Nephron (organoid): ENCODE data around the gene ZNF138.
A peak's percentile ranks its signal among the peaks of the same experiment; 100 is the strongest.
"Not testable (repeated sequence)": the region's sequence is repeated elsewhere in the genome, so short reads cannot be mapped to it uniquely, and the experiment has no call there.

ENCODE experiments used
- H3K27ac Mint-ChIP-seq, 3 experiments: 2 replicates each; pipeline ENCODE4 v1.8.0; 2020; ENCODE audit warnings: mixed read lengths in 3 of 3, mild to moderate bottlenecking in 2 of 3, moderate library complexity in 1 of 3
- H3K27me3 Mint-ChIP-seq: 2 replicates; pipeline ENCODE4 v1.8.0; 2021; ENCODE audit warnings: low read depth, mild to moderate bottlenecking, moderate library complexity, mixed read lengths
- H3K36me3 Mint-ChIP-seq: 2 replicates; pipeline ENCODE4 v1.8.0; 2020; ENCODE audit warnings: low read depth, mixed read lengths
- H3K4me1 Mint-ChIP-seq: 2 replicates; pipeline ENCODE4 v1.8.0; 2020; ENCODE audit warnings: mixed read lengths
- H3K4me3 Mint-ChIP-seq, 3 experiments: 2 replicates each; pipeline ENCODE4 v1.8.0; 2020; ENCODE audit warnings: mild to moderate bottlenecking in 3 of 3, mixed read lengths in 3 of 3, moderate library complexity in 2 of 3
- H3K9me3 Mint-ChIP-seq: 2 replicates; pipeline ENCODE4 v1.8.0; 2020; ENCODE audit warnings: mixed read lengths
- TF ChIP-seq, protein P1 (sequence below), 3 experiments: fragments of 200-600 bp; sonication (generic); IDR thresholded peaks; one replicate each; pipeline ENCODE4 v1.5.0; 2021; ENCODE audit warnings: antibody characterized with exemption in 3 of 3; ENCODE audit not compliant: unreplicated experiment in 3 of 3

ZNF138 gene

DNA sequence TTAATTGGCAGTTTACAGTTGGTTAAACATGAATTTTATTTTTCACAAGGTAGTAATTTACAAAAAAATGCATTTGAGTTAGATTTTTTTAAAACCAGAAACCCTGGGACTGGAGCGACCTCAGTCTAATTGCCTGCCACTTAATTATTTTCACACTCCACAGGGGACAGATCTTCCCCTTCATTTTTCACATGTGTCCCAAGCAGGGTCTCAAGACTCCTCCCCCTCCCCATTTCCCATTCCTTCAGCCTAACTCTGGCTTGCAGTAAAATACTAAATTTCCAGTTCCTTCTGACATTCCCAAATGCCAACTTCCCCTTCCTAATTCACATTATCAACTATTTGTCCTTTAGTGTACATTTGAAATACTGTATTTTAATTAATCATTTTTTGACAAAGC, 948 bp downstream of the ZNF138 start:
- TF ChIP-seq, protein P1, sequence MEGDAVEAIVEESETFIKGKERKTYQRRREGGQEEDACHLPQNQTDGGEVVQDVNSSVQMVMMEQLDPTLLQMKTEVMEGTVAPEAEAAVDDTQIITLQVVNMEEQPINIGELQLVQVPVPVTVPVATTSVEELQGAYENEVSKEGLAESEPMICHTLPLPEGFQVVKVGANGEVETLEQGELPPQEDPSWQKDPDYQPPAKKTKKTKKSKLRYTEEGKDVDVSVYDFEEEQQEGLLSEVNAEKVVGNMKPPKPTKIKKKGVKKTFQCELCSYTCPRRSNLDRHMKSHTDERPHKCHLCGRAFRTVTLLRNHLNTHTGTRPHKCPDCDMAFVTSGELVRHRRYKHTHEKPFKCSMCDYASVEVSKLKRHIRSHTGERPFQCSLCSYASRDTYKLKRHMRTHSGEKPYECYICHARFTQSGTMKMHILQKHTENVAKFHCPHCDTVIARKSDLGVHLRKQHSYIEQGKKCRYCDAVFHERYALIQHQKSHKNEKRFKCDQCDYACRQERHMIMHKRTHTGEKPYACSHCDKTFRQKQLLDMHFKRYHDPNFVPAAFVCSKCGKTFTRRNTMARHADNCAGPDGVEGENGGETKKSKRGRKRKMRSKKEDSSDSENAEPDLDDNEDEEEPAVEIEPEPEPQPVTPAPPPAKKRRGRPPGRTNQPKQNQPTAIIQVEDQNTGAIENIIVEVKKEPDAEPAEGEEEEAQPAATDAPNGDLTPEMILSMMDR (IDR thresholded peaks at IDR 0.05; ENCODE audit: unreplicated experiment in 3 of 3), result no peak
- peak overlapping the region; percentile 99 to 100 (median 100) for H3K4me3 Mint-ChIP-seq
- H3K36me3 Mint-ChIP-seq, result peaks cover 45% of the 10 kb centered on the region
- peaks cover 4% of the 10 kb centered on the region for H3K9me3 Mint-ChIP-seq
- H3K4me1 Mint-ChIP-seq, result peaks cover 20% of the 10 kb centered on the region
- H3K27ac Mint-ChIP-seq, result peak overlapping the region; percentile 88 to 100 (median 99)
- H3K27me3 Mint-ChIP-seq, result no peaks in the 10 kb centered on the region

DNA sequence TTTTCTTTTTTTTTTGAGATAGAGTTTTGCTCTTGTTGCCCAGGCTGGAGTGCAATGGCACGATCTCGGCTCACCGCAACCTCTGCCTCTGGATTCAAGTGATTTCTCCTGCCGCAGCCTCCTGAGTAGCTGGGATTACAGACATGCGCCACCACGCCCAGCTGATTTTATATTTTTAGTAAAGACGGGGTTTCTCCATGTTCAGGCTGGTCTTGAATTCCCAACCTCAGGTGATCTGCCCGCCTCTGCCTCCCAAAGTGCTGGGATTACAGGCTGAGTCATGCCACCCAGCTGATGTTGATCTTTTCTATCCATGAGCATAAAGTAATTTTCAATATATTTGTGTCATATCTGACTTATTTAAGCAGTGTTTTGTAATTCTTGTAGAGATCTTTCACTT, 4.9 kb downstream of the ZNF138 start:
- Mint-ChIP-seq H3K36me3 (peaks cover 83% of the 10 kb centered on the region), H3K9me3 (peaks cover 24% of the 10 kb centered on the region), H3K4me1 (peaks cover 18% of the 10 kb centered on the region)
- H3K27me3 Mint-ChIP-seq, H3K27ac Mint-ChIP-seq, H3K4me3 Mint-ChIP-seq: not testable (repeated sequence)

DNA sequence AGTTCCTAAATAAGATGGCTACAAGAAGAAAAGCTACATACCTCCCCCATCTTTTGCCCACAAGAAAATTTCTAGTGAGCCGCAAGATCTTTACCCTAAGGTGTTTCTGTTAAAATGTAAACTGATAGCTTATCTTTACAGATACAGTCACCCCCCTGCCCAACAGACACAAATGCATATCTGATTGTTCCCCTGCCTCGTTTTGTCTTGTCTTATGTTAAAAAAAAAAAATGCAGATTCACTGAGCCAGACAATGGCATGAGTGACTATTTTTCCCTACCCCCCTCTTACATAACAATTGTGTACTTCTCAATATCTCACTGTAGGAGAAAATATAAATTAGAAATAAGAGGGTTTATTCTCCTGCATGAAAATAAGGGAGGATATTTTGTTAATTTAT, 8.5 kb downstream of the ZNF138 start:
- Mint-ChIP-seq H3K27me3 (no peaks in the 10 kb centered on the region), H3K4me1 (no peaks in the 10 kb centered on the region), H3K27ac (no peak overlapping the region), H3K36me3 (peaks cover 96% of the 10 kb centered on the region), H3K9me3 (peaks cover 46% of the 10 kb centered on the region), H3K4me3 (no peak overlapping the region)
- TF ChIP-seq, protein P1 (IDR thresholded peaks at IDR 0.05; ENCODE audit: unreplicated experiment in 3 of 3), result no peak

DNA sequence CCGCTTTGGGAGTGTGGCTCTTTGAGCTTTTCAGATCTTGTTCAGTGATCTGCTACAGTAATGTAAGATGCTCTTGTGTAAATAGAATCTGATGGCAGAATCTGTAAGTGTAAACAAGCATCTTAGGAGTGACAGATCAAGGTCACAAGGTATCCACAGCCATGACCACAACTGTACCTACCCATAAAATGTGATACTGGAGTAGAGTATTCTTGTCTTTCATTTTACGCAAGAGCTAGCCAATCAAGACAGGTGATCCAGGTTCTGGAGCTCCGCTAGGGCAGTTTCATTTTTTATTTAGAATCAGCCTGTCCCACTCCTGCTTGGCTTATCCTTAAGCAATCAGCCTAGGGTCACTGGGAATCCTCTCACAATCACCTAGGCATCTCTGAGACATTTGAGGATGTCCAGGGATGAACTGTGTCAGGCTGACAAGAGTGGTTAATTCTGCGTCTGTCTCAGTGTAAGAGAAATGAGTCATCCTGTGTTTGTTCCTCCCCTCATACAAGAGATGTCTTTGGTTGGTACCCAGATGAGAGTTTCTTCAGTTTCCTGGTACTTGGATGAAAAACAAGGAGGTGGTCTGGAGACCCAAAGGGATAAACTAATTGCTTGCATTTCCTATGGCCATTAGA, 13.6 kb downstream of the ZNF138 start:
- Mint-ChIP-seq H3K9me3 (peaks cover 38% of the 10 kb centered on the region), H3K27ac (no peak overlapping the region), H3K4me3 (no peak overlapping the region), H3K4me1 (no peaks in the 10 kb centered on the region), H3K27me3 (no peaks in the 10 kb centered on the region), H3K36me3 (peaks cover 77% of the 10 kb centered on the region)
- TF ChIP-seq, protein P1 (IDR thresholded peaks at IDR 0.05; ENCODE audit: unreplicated experiment in 3 of 3), result no peak

DNA sequence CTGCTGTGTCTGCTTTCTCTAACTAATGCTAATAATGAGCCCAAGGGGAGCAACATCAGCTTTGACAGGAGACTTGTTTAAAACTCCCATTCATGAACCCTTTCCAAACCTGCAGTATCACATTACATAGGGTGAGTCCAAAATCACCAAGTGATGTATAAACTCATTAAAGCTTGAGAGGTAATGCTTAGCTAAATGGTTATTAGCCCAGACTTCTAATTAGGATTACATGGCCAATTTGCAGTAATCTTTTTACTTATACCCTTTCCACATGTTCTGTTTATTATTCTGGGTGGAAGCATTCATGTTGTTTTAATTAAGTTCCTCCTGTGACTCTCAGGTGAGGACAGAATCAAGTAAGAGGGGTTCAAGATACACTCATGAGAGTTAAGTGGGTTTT, 17.5 kb downstream of the ZNF138 start:
- H3K4me1 Mint-ChIP-seq, result no peaks in the 10 kb centered on the region
- no peak overlapping the region for H3K27ac Mint-ChIP-seq
- H3K27me3 Mint-ChIP-seq, result no peaks in the 10 kb centered on the region
- TF ChIP-seq, protein P1 (IDR thresholded peaks at IDR 0.05; ENCODE audit: unreplicated experiment in 3 of 3), result no peak
- peaks cover 75% of the 10 kb centered on the region for H3K36me3 Mint-ChIP-seq
- peaks cover 22% of the 10 kb centered on the region for H3K9me3 Mint-ChIP-seq
- H3K4me3 Mint-ChIP-seq, result no peak overlapping the region

DNA sequence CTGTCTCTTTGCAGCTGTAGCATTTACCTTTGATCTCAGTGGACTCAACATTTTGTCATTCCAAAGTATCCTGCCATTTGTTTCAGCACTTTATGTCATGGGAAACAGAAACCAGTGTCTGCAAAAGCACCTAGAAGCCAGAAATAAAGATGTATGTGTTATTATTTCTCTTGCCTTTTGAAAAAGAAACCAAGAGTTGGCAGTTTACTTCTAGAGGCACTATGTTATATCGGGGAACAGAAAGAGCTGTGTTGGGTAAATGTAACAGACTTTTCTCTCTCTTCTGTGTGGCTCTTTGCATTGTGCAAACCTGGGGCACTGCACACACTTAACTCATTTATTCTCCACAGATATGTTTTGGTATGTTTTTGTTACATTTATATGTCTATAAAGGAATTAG, 36.7 kb downstream of the ZNF138 start:
- Mint-ChIP-seq H3K27ac (no peak overlapping the region), H3K4me1 (no peaks in the 10 kb centered on the region), H3K27me3 (no peaks in the 10 kb centered on the region), H3K9me3 (peaks cover 47% of the 10 kb centered on the region), H3K4me3 (no peak overlapping the region), H3K36me3 (peaks cover 82% of the 10 kb centered on the region)
- TF ChIP-seq, protein P1 (IDR thresholded peaks at IDR 0.05; ENCODE audit: unreplicated experiment in 3 of 3), result no peak
